Astrocyte (in vitro differentiated cells and primary cell): ENCODE data around the gene P2RY12.

Experiments used
- EZH2 ChIP-seq: IDR thresholded peaks from 2 replicates; pipeline ENCODE4 v1.6.1; 2012; ENCODE audit warnings: mild to moderate bottlenecking, low read length, inconsistent platforms; ENCODE audit not compliant: insufficient read depth
- TF ChIP-seq, protein P1 (sequence below): IDR thresholded peaks from 2 replicates; pipeline ENCODE4 v1.5.1; 2011; ENCODE audit warnings: low read depth, mild to moderate bottlenecking, inconsistent platforms, low read length, moderate library complexity; ENCODE audit not compliant: insufficient read depth

DNA sequence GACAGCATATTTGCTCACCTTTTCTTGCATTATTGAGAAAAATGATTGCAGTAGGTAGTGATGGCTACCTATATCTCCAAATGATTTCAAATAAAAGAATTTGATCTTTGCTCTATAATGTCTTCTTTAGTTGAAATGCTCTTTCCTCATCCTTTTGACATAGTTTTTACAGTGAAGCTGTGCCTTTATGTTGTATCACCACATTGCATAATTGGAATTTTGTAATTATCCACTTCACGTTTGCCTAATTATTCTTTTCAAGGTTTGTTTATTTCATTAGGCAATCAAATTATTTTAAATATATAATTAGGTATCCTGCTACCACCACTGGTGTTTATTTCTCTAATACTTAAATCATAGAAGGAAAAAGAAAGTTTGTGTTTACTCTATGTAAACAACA lies 33.9 kb downstream of the P2RY12 start:
- TF ChIP-seq, protein P1, sequence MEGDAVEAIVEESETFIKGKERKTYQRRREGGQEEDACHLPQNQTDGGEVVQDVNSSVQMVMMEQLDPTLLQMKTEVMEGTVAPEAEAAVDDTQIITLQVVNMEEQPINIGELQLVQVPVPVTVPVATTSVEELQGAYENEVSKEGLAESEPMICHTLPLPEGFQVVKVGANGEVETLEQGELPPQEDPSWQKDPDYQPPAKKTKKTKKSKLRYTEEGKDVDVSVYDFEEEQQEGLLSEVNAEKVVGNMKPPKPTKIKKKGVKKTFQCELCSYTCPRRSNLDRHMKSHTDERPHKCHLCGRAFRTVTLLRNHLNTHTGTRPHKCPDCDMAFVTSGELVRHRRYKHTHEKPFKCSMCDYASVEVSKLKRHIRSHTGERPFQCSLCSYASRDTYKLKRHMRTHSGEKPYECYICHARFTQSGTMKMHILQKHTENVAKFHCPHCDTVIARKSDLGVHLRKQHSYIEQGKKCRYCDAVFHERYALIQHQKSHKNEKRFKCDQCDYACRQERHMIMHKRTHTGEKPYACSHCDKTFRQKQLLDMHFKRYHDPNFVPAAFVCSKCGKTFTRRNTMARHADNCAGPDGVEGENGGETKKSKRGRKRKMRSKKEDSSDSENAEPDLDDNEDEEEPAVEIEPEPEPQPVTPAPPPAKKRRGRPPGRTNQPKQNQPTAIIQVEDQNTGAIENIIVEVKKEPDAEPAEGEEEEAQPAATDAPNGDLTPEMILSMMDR: no peak
- no peak for TF ChIP-seq EZH2
